H9 (cell line): ENCODE data around the gene SDK2. TPM values are rescaled to one million over a fixed set of nuclear protein-coding genes. Genes with fewer than 3 reads are reported as not detected.

Experiments used
- DNase-seq: peaks from one replicate; pipeline ENCODE4 v3.0.0-alpha.2; 2017
- H2AFZ ChIP-seq: one replicate; pipeline ENCODE4 v1.6.1; 2013; ENCODE audit warnings: mild to moderate bottlenecking, low read length, control low read depth, moderate library complexity
- H2AK5ac ChIP-seq: 2 replicates; pipeline ENCODE4 v1.6.1; 2013; ENCODE audit warnings: low read length, control low read depth, mixed read lengths; ENCODE audit not compliant: insufficient read length
- H2BK120ac ChIP-seq: one replicate; pipeline ENCODE4 v1.6.1; 2013; ENCODE audit warnings: low read depth, mild to moderate bottlenecking, low read length, control low read depth, inconsistent platforms; ENCODE audit not compliant: poor library complexity, severe bottlenecking
- H2BK12ac ChIP-seq: 2 replicates; pipeline ENCODE4 v1.6.1; 2013; ENCODE audit warnings: low read length, control low read depth, mixed read lengths, low read depth; ENCODE audit not compliant: insufficient read length
- H2BK15ac ChIP-seq: 2 replicates; pipeline ENCODE4 v1.6.1; 2013; ENCODE audit warnings: low read depth, low read length, control low read depth
- H2BK20ac ChIP-seq: one replicate; pipeline ENCODE4 v1.6.1; 2013; ENCODE audit warnings: low read depth, mild to moderate bottlenecking, low read length, control low read depth, inconsistent platforms; ENCODE audit not compliant: poor library complexity, severe bottlenecking
- H2BK5ac ChIP-seq: 2 replicates; pipeline ENCODE4 v1.6.1; 2013; ENCODE audit warnings: low read length, control low read depth, mixed read lengths; ENCODE audit not compliant: insufficient read length
- H3K14ac ChIP-seq: 2 replicates; pipeline ENCODE4 v1.6.1; 2013; ENCODE audit warnings: low read length, control low read depth; ENCODE audit not compliant: insufficient read depth
- H3K18ac ChIP-seq: 2 replicates; pipeline ENCODE4 v1.6.1; 2013; ENCODE audit warnings: low read depth, mild to moderate bottlenecking, mixed read lengths, low read length, control low read depth; ENCODE audit not compliant: insufficient read length
- H3K23ac ChIP-seq: 2 replicates; pipeline ENCODE4 v1.6.1; 2013; ENCODE audit warnings: low read length, control low read depth, mixed read lengths, low read depth; ENCODE audit not compliant: insufficient read length
- H3K23me2 ChIP-seq: 2 replicates; pipeline ENCODE4 v1.6.1; 2013; ENCODE audit warnings: low read depth, mild to moderate bottlenecking, mixed read lengths, low read length, control low read depth; ENCODE audit not compliant: insufficient read length, poor library complexity, severe bottlenecking
- H3K27ac ChIP-seq: 2 replicates; pipeline ENCODE4 v1.5.1; 2013; ENCODE audit warnings: low read length, control low read depth, mixed read lengths, low read depth; ENCODE audit not compliant: insufficient read length
- H3K27me3 ChIP-seq: 2 replicates; pipeline ENCODE4 v1.6.1; 2013; ENCODE audit warnings: low read length, control low read depth, inconsistent platforms; ENCODE audit not compliant: insufficient read depth
- H3K4ac ChIP-seq: 2 replicates; pipeline ENCODE4 v1.6.1; 2013; ENCODE audit warnings: low read depth, mild to moderate bottlenecking, control low read depth, inconsistent platforms, low read length, moderate library complexity
- H3K4me1 ChIP-seq: 2 replicates; pipeline ENCODE4 v1.6.1; 2013; ENCODE audit warnings: low read length, control low read depth, inconsistent platforms; ENCODE audit not compliant: insufficient read depth
- H3K4me2 ChIP-seq: 2 replicates; pipeline ENCODE4 v1.6.1; 2013; ENCODE audit warnings: low read length, control low read depth, mixed read lengths; ENCODE audit not compliant: insufficient read length, insufficient read depth
- H3K56ac ChIP-seq: 2 replicates; pipeline ENCODE4 v1.6.1; 2013; ENCODE audit warnings: low read depth, mild to moderate bottlenecking, mixed read lengths, low read length, control low read depth; ENCODE audit not compliant: insufficient read length
- H3K79me1 ChIP-seq: 2 replicates; pipeline ENCODE4 v1.6.1; 2013; ENCODE audit warnings: low read depth, mild to moderate bottlenecking, moderate library complexity, low read length, control low read depth, inconsistent platforms; ENCODE audit not compliant: insufficient read depth, poor library complexity, severe bottlenecking
- H3K79me2 ChIP-seq: 2 replicates; pipeline ENCODE4 v1.6.1; 2013; ENCODE audit warnings: low read length, control low read depth, inconsistent platforms; ENCODE audit not compliant: insufficient read depth
- H3K9ac ChIP-seq: 2 replicates; pipeline ENCODE4 v1.6.1; 2013; ENCODE audit warnings: low read length, control low read depth, mixed read lengths; ENCODE audit not compliant: insufficient read length; ENCODE audit errors: extremely low read depth
- H3K9me3 ChIP-seq: one replicate; pipeline ENCODE4 v1.6.1; 2013; ENCODE audit warnings: low read depth, low read length, inconsistent platforms; ENCODE audit not compliant: control insufficient read depth
- H3T11ph ChIP-seq: one replicate; pipeline ENCODE4 v1.6.1; 2013; ENCODE audit warnings: mild to moderate bottlenecking, low read length, control low read depth, inconsistent platforms
- H4K20me1 ChIP-seq: one replicate; pipeline ENCODE4 v1.6.1; 2013; ENCODE audit not compliant: control insufficient read depth, insufficient read length, insufficient read depth
- H4K5ac ChIP-seq: 2 replicates; pipeline ENCODE4 v1.6.1; 2013; ENCODE audit warnings: low read depth, mild to moderate bottlenecking, mixed read lengths, low read length, control low read depth; ENCODE audit not compliant: insufficient read length
- H4K8ac ChIP-seq: replicated peaks from 2 replicates; pipeline ENCODE4 v1.6.1; 2013; ENCODE audit warnings: low read length, control low read depth, mixed read lengths, low read depth; ENCODE audit not compliant: insufficient read length
- H4K91ac ChIP-seq: 2 replicates; pipeline ENCODE4 v1.6.1; 2013; ENCODE audit warnings: low read depth, mild to moderate bottlenecking, moderate library complexity, mixed read lengths, low read length, control low read depth; ENCODE audit not compliant: insufficient read length
- H3K27ac Mint-ChIP-seq, 3 experiments: 2 replicates in 2 of 3; 3 replicates in 1 of 3; pipeline ENCODE4 v1.8.0; 2020 to 2021; ENCODE audit warnings: mixed read lengths in 3 of 3, mild to moderate bottlenecking in 1 of 3, moderate library complexity in 1 of 3
- H3K27me3 Mint-ChIP-seq: 2 replicates; pipeline ENCODE4 v1.8.0; 2021; ENCODE audit warnings: low read depth, mild to moderate bottlenecking, moderate library complexity, mixed read lengths
- H3K36me3 Mint-ChIP-seq, 3 experiments: 2 replicates in 2 of 3; 3 replicates in 1 of 3; pipeline ENCODE4 v1.8.0; 2020 to 2021; ENCODE audit warnings: low read depth in 3 of 3, mixed read lengths in 3 of 3; ENCODE audit not compliant: insufficient read depth in 1 of 3
- H3K4me1 Mint-ChIP-seq, 2 experiments: 2 replicates each; pipeline ENCODE4 v1.8.0; 2020; ENCODE audit warnings: mixed read lengths in 2 of 2
- H3K4me3 Mint-ChIP-seq, 2 experiments: 2 replicates in 1 of 2; 3 replicates in 1 of 2; pipeline ENCODE4 v1.8.0; 2020 to 2021; ENCODE audit warnings: mild to moderate bottlenecking in 2 of 2, mixed read lengths in 2 of 2, moderate library complexity in 1 of 2
- H3K9me3 Mint-ChIP-seq, 2 experiments: 2 replicates in 1 of 2; 3 replicates in 1 of 2; pipeline ENCODE4 v1.8.0; 2020; ENCODE audit warnings: mild to moderate bottlenecking in 2 of 2, mixed read lengths in 2 of 2, moderate library complexity in 1 of 2
- CTCF ChIP-seq: fragments of 200-600 bp; sonication (generic); conservative IDR thresholded peaks from 3 replicates; pipeline ENCODE4 v1.8.0; 2021; ENCODE audit warnings: antibody characterized with exemption, mild to moderate bottlenecking
- WGBS: extraction: QIAGEN DNeasy Blood & Tissue Kit; methylation state at CpG from one replicate; pipeline ENCODE4 v1.1.7; 2013; ENCODE audit warnings: missing lambda C conversion rate, low lambda C conversion rate, mixed read lengths; ENCODE audit not compliant: insufficient read length; ENCODE audit errors: extremely low coverage; 5-methylcytosine and 5-hydroxymethylcytosine counted together
- total RNA-seq: library from RNA; stranded (reverse); gene quantifications from 2 replicates; pipeline ENCODE4 v1.2.1, GENCODE V29; 2021

The SDK2 gene
- total RNA-seq, 1 experiment from 2014 or later, result 9.1 TPM

- no peak overlapping the region for H2BK20ac ChIP-seq
- H3K18ac ChIP-seq, result no peak overlapping the region
- WGBS, result no CpG with 5 or more reads among the region's 8 CpGs
- H3K27ac ChIP-seq, result no peak overlapping the region
- no peak overlapping the region for H4K91ac ChIP-seq
- H3K79me2 ChIP-seq, result no peaks in the 10 kb centered on the region
- H2BK12ac ChIP-seq, result no peak overlapping the region
- no peak overlapping the region for H2BK120ac ChIP-seq
- DNase-seq, result no peak
- no peaks in the 10 kb centered on the region for H3K27me3 ChIP-seq
- no peak overlapping the region for H3K56ac ChIP-seq
- peaks cover 6% of the 10 kb centered on the region for H3K27me3 Mint-ChIP-seq
- no peak overlapping the region for H3T11ph ChIP-seq
- no peak overlapping the region for H4K8ac ChIP-seq
- no peaks in the 10 kb centered on the region for H3K79me1 ChIP-seq
- no peaks in the 10 kb centered on the region for H3K9me3 ChIP-seq
- H3K4me1 Mint-ChIP-seq, result peaks cover 9 to 18% of the 10 kb centered on the region in 2 experiments
- no peak for TF ChIP-seq CTCF
- no peak overlapping the region for H4K5ac ChIP-seq
- H3K9me3 Mint-ChIP-seq, result no peaks in the 10 kb centered on the region
- no peak overlapping the region for H3K27ac Mint-ChIP-seq
- no peak overlapping the region for H2BK5ac ChIP-seq
- no peak overlapping the region for H2AK5ac ChIP-seq
- H3K23me2 ChIP-seq, result no peaks in the 10 kb centered on the region
- H3K23ac ChIP-seq, result no peak overlapping the region
- no peak overlapping the region for H3K4me2 ChIP-seq
- no peaks in the 10 kb centered on the region for H4K20me1 ChIP-seq
- 0 out of 2 replicates have a peak, but pooled peaks cover 3% of the 10 kb centered on the region for H3K4me1 ChIP-seq
- no peak overlapping the region for H3K4me3 Mint-ChIP-seq
- peaks cover 0 to under 1% (median 0%) of the 10 kb centered on the region in 3 experiments; a peak in 1 of 7 replicates for H3K36me3 Mint-ChIP-seq
- H2BK15ac ChIP-seq, result no peak overlapping the region
- H3K9ac ChIP-seq, result no peak overlapping the region
- H3K14ac ChIP-seq, result no peak overlapping the region
- no peak overlapping the region for H3K4ac ChIP-seq
- no peak overlapping the region for H2AFZ ChIP-seq
Measured at GRCh38 chr17:73498176-73498575, 146.1 kb downstream of the SDK2 start.
